HG03095 (cell line): ENCODE measurements around the gene NUAK1.
"Not testable (repeated sequence)": the region's sequence is repeated elsewhere in the genome, so short reads cannot be mapped to it uniquely, and the experiment has no call there.

Experiments used
- ATAC-seq: cut with Tn5 transposase; IDR thresholded peaks from one replicate; pipeline ENCODE4 v1.9.1; 2021; ENCODE audit warnings: moderate library complexity; ENCODE audit not compliant: unreplicated experiment

Gene NUAK1

GRCh38 chr12:106147956-106148355, 9.2 kb upstream of the NUAK1 start:
- ATAC-seq: no peak

- no peak for ATAC-seq
Measured at GRCh38 chr12:106146987-106147386, 8.2 kb upstream of the NUAK1 start.

DNA sequence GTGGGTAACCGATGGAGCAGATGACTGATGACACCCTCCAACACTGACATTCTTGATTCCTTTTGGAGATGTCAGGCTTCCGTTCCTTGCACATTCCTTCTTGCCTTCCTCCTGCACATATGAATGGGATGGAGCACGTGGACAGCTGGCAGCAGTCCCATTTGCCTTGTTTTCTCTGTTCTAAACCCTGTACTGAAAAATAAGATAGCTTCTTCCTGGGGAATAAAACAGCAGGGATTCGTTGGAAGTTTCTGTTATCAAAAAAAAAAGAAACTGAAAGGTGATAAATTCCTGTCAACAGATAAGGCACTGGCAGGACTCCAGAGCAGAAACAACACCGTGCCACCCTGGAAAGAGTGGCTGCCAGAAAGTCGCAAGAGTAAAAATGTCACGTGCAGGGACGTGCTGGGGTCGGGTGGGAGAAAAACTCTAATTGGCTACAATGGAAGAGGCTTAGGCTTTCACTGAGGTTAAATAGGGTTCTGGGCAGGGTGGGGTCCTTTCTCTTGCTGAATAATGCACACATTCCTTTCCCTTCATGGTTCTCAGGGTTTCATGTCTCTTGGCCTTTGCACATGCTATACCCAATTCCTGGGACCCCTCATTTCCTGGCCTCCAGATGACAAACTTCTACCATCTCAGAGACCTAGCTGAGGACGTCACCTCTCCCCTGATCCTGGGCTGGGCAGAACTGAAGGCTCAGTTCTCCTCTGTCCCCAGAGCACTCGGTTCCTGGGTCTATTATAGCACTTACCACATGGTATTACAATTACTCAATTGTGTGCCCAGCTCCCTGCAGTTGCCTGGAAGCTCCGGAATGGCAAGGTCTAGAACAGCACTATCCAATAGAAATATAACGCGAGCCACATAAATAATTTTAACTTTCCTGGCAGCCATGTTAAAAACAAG, 7.0 kb upstream of the NUAK1 start:
- no peak for ATAC-seq

GRCh38 chr12:106144847-106145246, 6.1 kb upstream of the NUAK1 start:
- no peak for ATAC-seq

- ATAC-seq: no peak
Measured at GRCh38 chr12:106142591-106143261, 4.0 kb upstream of the NUAK1 start.

GRCh38 chr12:106141920-106142319, 3.2 kb upstream of the NUAK1 start:
- not testable (repeated sequence) for ATAC-seq

- ATAC-seq: no peak
Measured at GRCh38 chr12:106141452-106141851, 2.7 kb upstream of the NUAK1 start.

- ATAC-seq: no peak
Measured at GRCh38 chr12:106141003-106141402, 2.2 kb upstream of the NUAK1 start.

DNA sequence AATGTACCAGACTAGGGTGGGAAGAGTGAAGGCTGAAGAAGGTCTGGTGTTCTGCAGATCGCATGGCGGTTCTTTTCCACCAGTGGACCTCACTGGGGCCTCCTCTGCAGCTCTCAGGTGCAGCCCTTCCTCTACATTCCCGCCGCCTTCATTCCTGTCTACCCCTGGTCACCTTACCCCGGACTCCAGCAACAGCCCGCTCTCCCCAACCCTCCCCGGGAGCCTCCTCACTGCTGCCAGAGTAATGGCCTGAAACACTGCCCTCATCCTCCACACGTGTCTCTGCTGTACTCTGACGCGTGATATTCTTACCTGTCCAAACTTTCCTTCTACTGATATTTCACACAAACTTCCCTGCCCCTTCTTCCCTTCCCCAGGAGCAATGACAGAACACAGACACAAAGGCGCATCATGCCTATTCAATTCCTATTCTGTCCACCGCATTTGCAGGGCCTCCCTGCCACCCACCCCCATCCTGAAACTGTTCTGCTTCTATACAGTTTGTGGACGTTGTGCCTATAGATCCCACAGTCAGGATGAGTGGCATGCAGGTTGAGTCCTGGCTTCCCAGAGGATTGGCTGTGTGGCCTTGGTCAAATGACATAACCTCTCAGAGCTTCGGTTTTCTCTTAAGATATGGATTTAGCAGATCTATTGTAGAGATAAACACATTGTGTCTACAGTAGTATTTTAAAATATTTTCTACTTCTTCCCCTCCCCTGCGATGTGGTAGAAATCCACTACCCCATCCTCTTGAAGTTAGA, 1.7 kb upstream of the NUAK1 start:
- ATAC-seq: no peak

DNA sequence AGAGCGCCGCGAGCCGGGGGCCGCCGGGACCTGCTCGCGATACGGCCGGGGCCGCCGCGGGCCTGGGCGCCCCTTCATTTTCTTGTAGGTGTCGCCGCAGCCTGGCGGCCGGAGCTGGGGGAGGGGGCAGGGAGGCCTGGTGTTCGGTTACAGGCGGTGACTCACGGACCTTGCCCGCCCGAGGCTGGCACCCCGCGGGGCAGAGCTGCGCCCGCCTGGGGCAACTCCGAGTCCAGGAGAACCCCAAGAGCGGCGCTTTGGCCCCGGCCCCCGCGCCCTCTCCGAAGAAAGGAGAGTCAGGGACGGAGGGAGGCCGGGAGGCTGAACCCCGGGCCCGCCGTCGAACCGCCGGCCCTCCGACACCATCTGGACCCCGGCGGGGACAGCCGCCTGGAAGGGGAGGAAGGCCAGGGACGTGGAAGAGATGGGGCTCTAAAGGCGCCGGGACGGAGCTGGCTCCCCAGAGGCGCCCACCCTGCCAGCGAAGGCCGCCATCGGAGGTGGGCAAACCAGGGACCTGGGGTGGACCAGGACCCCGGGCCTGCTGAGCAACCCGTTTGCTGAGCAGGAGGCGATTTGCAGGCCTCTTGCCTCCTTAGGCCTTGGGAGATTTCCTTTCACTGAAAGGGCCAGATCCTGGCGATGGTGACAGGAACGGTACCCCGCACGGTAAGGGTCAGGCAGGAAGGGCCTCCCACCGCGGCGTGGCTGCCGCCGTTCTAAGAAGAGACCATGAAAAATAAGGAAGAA, 843 bp upstream of the NUAK1 start:
- ATAC-seq: no peak

DNA sequence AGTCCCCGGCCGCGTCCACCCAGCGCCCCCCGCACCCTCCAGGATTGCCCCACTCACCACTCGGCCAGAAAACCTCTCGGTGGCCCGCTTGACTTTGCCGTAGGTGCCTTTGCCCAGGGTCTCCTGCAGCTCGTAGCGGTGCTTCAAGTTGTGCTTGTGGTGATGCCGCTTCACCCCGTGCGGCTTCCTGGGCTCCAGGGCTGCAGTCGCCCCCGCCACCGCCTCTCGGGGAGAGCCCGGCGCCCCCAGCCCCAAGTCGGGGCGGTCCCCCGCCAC, 459 bp downstream of the NUAK1 start:
- no peak for ATAC-seq

DNA sequence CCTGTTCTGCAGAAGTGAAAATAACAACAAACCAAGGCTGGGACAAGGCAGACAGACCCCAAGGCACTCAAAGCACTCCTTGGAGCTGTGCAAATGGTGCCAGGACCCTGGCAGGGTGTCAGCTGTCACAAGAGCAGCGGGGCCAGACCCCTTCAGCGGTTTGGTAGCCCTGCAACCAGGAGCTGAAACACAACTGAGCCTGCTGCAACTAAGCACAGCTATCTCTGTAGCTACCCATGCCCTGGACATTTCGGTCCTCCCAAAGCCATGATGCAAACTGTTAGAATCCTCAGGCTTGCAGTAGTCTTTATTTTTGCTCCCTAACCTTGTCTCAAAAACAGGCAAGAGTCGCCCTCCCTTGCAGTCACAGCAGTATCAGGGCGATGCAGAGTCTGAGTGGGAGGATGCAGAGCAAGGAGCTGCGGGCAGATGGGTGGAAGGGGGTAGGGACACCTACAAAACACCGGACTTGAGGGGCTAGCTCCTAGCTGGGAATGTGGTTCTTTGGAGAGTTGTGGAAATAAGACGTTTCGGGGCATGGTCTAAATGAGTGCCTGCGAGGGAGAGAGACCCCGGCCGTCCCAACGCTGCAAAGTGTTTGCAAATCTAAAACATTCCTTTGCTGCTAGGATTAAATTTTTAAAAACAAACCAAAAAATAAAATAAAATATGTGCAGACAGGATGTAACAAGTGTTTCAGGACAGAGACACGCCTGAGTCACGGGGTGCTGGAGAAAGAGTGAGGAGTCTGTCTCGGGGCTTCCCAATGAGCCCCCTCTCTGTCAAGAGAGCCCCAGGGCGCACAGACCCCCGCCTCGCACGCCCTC, 1.0 kb downstream of the NUAK1 start:
- no peak for ATAC-seq

DNA sequence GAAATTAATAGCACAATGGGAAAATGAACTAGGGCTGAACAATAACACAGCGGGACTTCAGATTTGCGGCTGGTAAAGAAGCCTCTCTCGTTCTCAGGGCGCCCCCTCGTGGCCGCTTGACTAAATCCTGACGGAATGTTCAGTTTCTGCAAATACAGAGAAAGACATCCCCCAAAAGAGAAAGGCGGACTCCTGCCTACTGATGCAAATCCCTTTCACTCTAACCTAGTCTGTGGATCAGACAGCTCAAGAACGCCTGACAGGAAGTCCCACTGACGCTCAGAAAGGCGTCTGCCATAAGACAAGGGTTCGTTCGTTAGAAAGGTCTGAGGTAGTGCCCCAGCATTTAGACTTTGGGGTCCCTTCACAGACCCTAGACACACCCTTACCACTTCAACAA, 2.5 kb downstream of the NUAK1 start:
- no peak for ATAC-seq

- no peak for ATAC-seq
Measured at GRCh38 chr12:106135781-106136180, 3.0 kb downstream of the NUAK1 start.

GRCh38 chr12:106135075-106135474, 3.7 kb downstream of the NUAK1 start:
- ATAC-seq: no peak

GRCh38 chr12:106134294-106134949, 4.3 kb downstream of the NUAK1 start:
- no peak for ATAC-seq

DNA sequence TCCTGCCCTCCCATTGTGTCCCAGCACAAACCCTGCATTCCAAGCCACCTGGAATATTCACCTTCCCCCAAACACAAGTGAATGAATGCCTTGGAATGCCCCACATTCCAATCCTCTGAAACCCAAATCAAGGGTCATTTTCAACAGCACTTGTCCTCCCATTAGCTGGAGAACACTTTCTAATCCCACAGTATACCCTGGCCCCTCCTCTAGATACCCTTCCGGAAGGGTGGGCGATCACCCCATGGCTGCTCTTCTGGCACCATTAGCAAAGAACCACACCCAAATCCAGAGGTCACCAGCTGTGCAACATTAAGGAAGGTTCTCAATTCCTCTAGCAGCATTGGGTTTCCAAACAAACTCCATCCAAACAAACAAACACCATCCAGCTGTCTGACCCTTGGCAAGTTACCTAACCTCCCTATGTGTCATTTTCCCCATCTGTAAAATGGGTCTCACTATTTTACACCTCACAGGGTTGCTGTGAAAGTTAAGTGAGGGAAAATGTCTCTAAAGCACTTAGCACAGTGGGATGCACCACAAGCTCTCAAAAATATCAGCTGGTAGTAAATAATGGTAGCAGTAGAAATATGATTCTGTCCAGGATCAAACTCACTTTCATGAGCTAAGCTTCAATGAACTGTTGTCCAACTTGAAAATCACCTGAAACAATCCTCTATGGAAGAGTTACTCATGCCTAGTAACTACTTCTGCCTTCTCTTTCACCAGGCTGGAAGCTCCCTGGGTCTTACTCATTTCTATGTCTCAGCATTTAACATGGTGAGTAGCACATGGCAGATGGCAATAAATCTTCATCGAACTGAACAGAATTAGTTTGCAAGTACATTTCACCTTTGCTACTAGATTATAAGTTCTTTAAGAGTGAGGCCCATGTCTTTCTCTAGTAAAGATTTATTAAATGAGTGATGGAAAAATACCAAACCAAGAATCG, 5.3 kb downstream of the NUAK1 start:
- no peak for ATAC-seq
